Measurements from ENCODE around the gene FAM200C. TPM values are rescaled to one million over a fixed set of nuclear protein-coding genes. Genes with fewer than 3 reads are reported as not detected.

FAM200C gene
- total and polyA plus RNA-seq, 10 of the 15 experiments (the other 5 are each of a cell fraction or from before 2014, with no cell fraction given) = 1.0 to 5.4 (median 2.2) TPM

DNA sequence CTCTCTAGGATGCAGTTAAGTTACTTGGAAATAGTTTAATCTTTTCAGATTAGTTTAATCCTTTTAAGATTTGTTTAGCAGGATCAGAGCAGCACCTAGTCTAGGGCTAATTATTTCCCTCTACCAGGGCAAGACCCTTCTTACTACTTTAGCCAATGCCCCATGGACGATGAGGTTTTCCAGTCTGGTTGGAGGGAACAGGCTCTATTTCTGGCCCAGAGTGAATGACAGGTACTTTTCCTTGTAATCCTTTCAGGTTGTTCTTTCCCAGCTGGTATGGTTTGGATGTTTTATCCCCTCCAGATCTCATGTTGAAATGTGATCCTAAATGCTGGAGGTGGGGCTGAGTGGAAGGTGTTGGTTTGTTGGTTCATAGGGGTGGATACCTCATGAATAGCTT, 49.0 kb upstream of the FAM200C start (continued):
- TF ChIP-seq EZH2 (IDR thresholded peaks at IDR 0.05; ENCODE audit: borderline replicate concordance, control insufficient read depth, low read depth, low read length) (no peak), IRF4 (IDR thresholded peaks at IDR 0.05; ENCODE audit: low read depth, low read length) (no peak), RELA (IDR thresholded peaks at IDR 0.05; ENCODE audit: borderline replicate concordance, partially characterized antibody) (no peak), PAX5 (IDR thresholded peaks at IDR 0.05; ENCODE audit: borderline replicate concordance, low read depth, low read length) (no peak), SMARCA5 (IDR thresholded peaks at IDR 0.05) (no peak), FOXK2 (IDR thresholded peaks at IDR 0.05) (no peak)
- TF ChIP-seq, protein P1, sequence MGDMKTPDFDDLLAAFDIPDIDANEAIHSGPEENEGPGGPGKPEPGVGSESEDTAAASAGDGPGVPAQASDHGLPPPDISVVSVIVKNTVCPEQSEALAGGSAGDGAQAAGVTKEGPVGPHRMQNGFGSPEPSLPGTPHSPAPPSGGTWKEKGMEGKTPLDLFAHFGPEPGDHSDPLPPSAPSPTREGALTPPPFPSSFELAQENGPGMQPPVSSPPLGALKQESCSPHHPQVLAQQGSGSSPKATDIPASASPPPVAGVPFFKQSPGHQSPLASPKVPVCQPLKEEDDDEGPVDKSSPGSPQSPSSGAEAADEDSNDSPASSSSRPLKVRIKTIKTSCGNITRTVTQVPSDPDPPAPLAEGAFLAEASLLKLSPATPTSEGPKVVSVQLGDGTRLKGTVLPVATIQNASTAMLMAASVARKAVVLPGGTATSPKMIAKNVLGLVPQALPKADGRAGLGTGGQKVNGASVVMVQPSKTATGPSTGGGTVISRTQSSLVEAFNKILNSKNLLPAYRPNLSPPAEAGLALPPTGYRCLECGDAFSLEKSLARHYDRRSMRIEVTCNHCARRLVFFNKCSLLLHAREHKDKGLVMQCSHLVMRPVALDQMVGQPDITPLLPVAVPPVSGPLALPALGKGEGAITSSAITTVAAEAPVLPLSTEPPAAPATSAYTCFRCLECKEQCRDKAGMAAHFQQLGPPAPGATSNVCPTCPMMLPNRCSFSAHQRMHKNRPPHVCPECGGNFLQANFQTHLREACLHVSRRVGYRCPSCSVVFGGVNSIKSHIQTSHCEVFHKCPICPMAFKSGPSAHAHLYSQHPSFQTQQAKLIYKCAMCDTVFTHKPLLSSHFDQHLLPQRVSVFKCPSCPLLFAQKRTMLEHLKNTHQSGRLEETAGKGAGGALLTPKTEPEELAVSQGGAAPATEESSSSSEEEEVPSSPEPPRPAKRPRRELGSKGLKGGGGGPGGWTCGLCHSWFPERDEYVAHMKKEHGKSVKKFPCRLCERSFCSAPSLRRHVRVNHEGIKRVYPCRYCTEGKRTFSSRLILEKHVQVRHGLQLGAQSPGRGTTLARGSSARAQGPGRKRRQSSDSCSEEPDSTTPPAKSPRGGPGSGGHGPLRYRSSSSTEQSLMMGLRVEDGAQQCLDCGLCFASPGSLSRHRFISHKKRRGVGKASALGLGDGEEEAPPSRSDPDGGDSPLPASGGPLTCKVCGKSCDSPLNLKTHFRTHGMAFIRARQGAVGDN (IDR thresholded peaks at IDR 0.05) = no peak
- TF ChIP-seq, protein P2, sequence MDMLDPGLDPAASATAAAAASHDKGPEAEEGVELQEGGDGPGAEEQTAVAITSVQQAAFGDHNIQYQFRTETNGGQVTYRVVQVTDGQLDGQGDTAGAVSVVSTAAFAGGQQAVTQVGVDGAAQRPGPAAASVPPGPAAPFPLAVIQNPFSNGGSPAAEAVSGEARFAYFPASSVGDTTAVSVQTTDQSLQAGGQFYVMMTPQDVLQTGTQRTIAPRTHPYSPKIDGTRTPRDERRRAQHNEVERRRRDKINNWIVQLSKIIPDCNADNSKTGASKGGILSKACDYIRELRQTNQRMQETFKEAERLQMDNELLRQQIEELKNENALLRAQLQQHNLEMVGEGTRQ (IDR thresholded peaks at IDR 0.05; ENCODE audit: borderline replicate concordance, low read depth, low read length) = no peak

GRCh38 chr5:160445751-160446150, 45.9 kb upstream of the FAM200C start:
- ChIA-PET CTCF (interaction anchor here (0.6 to 1.4 kb wide), 4 partner anchors 13 to 98 kb away, joined by 3 to 6 read pairs (median 4); no protein-coding TSS in a partner anchor), SMC1A (ENCODE audit: uncharacterized antibody, unreplicated experiment) (interaction anchor here (1.0 to 4.9 kb wide), 8 partner anchors 8 to 32 kb away, joined by 3 to 81 read pairs (median 5); no protein-coding TSS in a partner anchor)
- intact Hi-C loops (cut with micrococcal nuclease; ENCODE audit: unreplicated experiment) = no loop called here
- TF ChIP-seq WRNIP1 (IDR thresholded peaks at IDR 0.05; ENCODE audit: borderline replicate concordance, low read depth, low read length) (no peak), CREB1 (IDR thresholded peaks at IDR 0.05; ENCODE audit: low read depth) (no peak), HDAC2 (IDR thresholded peaks at IDR 0.05) (no peak), PML (IDR thresholded peaks at IDR 0.05; ENCODE audit: low read length) (no peak), CREM (IDR thresholded peaks at IDR 0.05; ENCODE audit: low read depth) (no peak), SREBF1 (IDR thresholded peaks at IDR 0.05; ENCODE audit: low read length) (no peak)
- TF ChIP-seq, protein P3, sequence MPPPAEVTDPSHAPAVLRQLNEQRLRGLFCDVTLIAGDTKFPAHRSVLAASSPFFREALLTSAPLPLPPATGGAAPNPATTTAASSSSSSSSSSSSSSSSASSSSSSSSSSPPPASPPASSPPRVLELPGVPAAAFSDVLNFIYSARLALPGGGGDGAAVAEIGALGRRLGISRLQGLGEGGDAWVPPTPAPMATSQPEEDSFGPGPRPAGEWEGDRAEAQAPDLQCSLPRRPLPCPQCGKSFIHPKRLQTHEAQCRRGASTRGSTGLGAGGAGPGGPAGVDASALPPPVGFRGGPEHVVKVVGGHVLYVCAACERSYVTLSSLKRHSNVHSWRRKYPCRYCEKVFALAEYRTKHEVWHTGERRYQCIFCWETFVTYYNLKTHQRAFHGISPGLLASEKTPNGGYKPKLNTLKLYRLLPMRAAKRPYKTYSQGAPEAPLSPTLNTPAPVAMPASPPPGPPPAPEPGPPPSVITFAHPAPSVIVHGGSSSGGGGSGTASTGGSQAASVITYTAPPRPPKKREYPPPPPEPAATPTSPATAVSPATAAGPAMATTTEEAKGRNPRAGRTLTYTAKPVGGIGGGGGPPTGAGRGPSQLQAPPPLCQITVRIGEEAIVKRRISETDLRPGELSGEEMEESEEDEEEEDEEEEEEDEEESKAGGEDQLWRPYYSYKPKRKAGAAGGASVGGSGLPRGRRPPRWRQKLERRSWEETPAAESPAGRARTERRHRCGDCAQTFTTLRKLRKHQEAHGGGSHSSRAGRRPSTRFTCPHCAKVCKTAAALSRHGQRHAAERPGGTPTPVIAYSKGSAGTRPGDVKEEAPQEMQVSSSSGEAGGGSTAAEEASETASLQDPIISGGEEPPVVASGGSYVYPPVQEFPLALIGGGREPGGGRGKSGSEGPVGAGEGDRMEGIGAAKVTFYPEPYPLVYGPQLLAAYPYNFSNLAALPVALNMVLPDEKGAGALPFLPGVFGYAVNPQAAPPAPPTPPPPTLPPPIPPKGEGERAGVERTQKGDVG (CRISPR knock-in tag; IDR thresholded peaks at IDR 0.05) = no peak

More at GRCh38 chr5:160445751-160446150, 45.9 kb upstream of the FAM200C start:
- in situ Hi-C loops (cut with MboI) = no loop called here
- Histone ChIP-seq H3K4me3 (no peak overlapping the region), H3K9ac (ENCODE audit: control insufficient read depth, insufficient read depth, low read length) (no peak overlapping the region), H3K79me2 (ENCODE audit: control insufficient read depth, insufficient read depth, low read length) (peaks cover 25% of the 10 kb centered on the region), H3K9me3 (replicated peaks; ENCODE audit: control insufficient read depth, insufficient read depth, low read length) (peaks cover 11% of the 10 kb centered on the region), H3K4me1 (ENCODE audit: control insufficient read depth, insufficient read depth, low read length) (peaks cover 58% of the 10 kb centered on the region), H3K36me3 (ENCODE audit: control insufficient read depth in 2 of 2, insufficient read depth in 2 of 2, low read length in 1 of 2) (no peaks in the 10 kb centered on the region), H2AFZ (ENCODE audit: control insufficient read depth, low read depth, low read length) (no peak overlapping the region), H4K20me1 (ENCODE audit: control insufficient read depth, insufficient read depth) (no peaks in the 10 kb centered on the region), H3K27me3 (replicated peaks in 1 of 2; ENCODE audit: control insufficient read depth in 2 of 2, insufficient read depth in 2 of 2, low read length in 1 of 2) (no peaks in the 10 kb centered on the region), H3K4me2 (ENCODE audit: control insufficient read depth, insufficient read depth) (no peak overlapping the region), H3K27ac (ENCODE audit: control insufficient read depth, insufficient read depth) (no peak overlapping the region)
- ATAC-seq (no peak), DNase-seq (ENCODE audit: low read depth, low spot score) (no peak), FAIRE-seq (no peak)
- ChIA-PET RAD21 (ENCODE audit: unreplicated experiment) (interaction anchor here (0.7 to 5.1 kb wide), 7 partner anchors 10 to 55 kb away, joined by 3 to 67 read pairs (median 3); partner anchors contain the start of gene SLU7), POLR2A (interaction anchor here (0.7 to 2.4 kb wide), 9 partner anchors 8 to 27 kb away, joined by 3 to 22 read pairs (median 3); partner anchors contain the start of gene SLU7)
- BruUV-seq (replicated peaks) = no TSS peak
